ENCODE data around the gene TTLL5.
A peak's percentile ranks its signal among the peaks of the same experiment; 100 is the strongest.

Gene TTLL5

DNA sequence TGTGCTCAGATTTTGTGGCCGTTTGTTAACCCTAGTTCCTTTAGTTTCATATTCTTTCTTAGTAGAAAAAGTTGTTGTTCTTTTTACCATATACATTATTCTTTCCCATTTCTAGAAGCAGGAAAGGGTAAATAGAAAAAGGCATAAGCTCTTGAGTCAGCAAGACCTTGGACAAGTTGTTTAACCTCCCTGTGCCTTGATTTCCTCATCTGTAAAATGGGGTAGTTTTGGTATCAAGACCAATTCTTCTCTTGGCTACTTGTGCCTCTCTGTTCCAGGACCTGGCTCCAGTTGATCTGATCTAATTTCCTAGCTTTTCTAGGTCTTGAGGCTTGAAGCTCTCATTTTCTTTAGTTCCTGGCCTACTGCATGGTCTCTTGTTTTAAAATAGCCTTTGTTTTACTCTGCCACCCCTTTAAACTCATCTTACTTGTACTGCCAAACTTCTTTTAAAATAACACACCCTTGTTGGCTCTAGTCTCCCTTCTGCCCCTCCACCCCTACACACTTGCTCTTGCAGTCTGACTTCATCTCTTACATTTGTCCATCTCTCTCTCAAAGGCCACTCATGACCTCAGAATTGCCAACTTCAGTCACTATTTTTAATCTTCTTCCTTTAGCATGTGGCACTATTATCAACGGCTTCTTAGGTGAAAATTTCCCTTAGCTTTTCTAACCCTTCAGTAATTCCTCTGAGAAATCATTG lies 143.7 kb downstream of the TTLL5 start:
- DNase-seq (ENCODE audit: low read depth) = no peak

DNA sequence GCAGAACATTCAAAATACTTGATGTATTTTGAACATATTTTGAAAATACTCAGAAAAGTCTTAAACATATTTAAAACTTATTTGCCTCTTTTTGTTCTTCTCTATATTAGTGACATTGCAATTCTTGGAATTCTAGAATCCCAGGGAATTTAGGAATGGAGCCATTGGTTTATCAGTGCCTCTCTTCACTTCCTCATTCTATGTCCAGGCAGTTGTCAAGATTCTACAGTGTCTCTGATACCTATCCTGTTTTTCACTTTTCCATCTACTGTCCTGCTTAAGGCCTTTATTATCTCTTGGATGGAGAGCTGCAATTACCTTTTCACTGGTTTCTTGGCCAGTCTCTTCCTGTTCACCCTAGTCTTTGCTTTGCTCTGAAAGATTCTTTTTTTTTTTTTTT lies 144.6 kb downstream of the TTLL5 start:
- no peak for DNase-seq (ENCODE audit: low read depth)

DNA sequence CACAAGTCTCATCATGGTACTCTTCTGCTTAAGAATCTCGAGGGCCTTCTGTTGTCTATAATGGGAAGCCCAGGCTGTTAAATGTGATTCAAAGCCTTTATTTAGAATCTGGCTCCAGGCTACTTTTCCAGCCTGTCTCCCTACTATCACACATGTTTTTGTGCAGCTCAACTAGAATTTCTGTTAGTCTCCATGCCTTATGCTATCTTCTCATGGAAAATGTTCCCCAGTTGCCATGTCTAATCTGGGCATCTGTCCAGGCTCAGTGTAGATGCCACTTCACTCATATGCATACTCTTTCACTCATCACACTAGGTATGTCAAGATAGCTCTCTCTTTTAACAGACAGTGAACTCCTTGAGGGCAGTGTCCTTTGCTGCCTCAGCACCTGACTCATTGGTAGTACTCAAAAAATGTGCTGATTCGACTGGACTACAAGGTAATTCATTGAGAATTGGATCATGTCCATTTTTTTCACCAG lies 145.3 kb downstream of the TTLL5 start:
- DNase-seq (ENCODE audit: low read depth) = no peak

DNA sequence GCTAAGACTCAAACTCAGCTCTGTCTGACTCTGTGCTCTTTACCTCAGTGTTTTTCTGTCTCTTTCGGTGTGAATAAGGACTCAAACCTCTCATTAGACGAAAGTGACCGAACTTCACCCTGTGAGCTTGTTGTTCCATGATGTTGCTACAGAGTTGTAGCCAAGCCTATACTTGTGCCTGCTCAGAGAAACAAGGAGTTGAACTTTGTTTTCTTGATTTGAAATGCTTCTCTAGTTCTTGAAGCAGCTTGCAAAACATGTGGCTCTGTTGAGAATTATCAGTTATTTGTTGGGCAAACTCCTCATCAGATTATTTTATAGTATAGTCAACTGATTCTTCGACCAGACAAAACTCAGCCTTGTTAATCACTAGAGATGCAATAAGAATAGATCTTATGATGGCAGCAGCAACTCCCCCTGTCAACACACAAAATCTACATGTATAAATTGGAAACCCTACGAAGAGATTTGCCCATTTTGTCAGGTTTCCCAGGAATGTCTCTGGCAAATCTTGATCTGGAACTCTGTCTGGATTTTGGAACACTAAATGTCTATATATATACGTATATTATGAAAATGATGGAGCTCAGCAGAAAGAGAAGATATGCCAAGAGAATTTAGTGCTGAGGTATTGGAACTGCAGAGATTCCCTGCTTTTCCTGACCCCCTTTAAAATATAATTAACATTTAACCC lies 146.8 kb downstream of the TTLL5 start:
- no peak for DNase-seq (ENCODE audit: low read depth)

GRCh38 chr14:75811136-75811829 lies 150.2 kb downstream of the TTLL5 start:
- no peak for DNase-seq (ENCODE audit: low read depth)

DNA sequence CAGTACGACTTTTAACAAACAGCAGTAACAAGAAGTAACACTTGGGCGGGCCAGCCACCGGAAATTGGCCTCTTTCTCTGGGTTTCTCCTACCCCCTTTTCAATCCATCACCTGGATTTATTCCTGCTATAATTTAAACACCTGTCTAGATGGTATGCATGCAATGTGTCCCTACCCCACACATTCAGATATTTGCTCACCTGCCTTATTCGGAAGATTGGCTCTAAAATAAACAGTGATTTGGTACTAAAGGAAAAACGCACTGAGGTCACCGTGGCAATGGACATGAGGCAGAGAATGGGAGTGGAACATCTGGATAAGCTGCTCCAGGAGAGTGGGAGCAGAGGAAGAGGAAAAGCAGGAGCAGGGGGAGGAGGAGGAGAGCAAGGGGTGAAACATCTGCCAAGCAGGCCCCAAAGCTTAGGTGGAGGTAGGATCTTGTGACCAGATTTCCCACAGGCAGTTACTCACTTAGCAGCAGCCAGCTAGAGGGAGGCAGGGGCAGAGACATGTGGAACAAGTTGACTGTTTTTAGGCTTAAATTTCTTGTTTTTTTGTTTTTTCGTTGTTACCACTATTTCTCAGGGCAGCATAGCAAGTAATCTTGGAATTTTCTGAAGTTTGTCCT lies 150.9 kb downstream of the TTLL5 start:
- DNase-seq (ENCODE audit: low read depth) = no peak

GRCh38 chr14:75812622-75813021 lies 151.6 kb downstream of the TTLL5 start:
- DNase-seq (ENCODE audit: low read depth) = no peak

DNA sequence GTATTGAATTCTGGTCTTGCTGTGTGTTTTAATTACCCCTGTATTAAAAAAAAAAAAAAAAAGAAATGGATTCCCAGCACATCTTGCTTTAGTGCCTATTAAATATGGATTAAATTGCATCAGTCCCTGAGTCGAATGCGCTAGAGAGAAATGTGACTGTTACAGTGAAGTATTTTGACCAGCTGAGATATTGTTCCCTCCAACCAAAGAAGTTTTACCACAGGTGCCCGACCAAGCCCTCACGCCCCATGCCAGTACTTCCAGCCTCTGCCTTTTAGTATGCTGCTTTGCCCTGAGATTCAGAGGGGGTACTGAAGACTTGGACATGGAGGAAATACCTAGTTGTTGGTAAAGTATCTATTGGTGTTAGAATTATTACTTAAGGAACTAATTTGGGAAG lies 159.7 kb downstream of the TTLL5 start:
- no peak for DNase-seq (ENCODE audit: low read depth)

DNA sequence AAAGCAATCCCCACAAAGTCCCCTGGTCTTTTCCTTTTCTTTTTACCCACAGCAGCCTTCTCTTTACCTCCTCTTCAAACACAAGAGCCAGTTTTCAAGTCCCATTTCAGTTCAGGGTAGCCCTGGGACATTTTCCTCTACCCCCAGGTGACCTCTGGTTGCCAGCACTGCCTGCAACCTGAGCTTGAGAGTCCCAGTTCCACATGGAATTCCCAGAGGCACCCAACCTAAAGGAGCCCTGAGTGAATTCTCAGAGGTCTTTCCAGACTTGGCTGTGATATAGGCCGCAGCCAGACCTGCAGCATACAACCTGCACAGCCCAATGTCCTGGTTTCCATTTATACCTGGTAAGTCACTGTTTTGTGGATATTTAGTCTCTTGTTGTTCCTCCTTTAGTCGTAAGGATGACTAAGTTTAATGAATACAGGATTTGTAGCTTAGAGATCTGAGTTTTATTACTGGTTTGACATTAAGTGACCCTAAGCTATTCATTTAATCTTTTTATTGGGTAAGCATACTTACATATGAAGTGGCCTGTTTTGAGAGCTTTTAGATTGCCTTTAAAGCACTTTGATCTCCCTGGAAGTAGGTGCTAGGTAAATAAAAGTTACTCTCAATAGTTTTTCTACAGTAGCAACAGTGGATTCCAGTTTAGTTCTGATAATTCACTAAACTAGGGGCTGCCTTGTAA lies 160.9 kb downstream of the TTLL5 start:
- DNase-seq (ENCODE audit: low read depth) = no peak

- no peak for DNase-seq (ENCODE audit: low read depth)
Observed at GRCh38 chr14:75822522-75823141, 161.6 kb downstream of the TTLL5 start.

DNA sequence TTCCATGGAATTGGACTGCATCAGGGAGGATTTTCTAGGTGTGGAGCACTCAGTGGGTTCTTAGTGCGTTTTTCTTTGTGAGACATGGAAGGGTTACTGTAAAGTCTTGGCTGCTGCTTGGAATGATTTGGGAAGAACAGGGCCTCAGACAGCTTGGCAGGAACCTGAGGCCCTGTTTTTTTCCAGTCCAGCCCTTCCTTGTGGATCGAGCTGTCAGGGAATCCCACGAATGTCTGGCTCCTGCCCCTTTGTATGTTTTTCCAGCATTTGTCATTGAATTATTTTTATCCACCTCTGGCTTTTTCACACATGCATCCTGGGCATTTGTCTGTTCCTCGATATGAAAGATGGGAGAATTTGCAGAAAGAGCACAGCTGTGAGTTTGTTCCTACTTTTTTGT lies 162.3 kb downstream of the TTLL5 start:
- no peak for DNase-seq (ENCODE audit: low read depth)

- no peak for DNase-seq (ENCODE audit: low read depth)
Observed at GRCh38 chr14:75824318-75824717, 163.3 kb downstream of the TTLL5 start.

- DNase-seq (ENCODE audit: low read depth) = no peak
Observed at GRCh38 chr14:75825147-75825592, 164.1 kb downstream of the TTLL5 start.

DNA sequence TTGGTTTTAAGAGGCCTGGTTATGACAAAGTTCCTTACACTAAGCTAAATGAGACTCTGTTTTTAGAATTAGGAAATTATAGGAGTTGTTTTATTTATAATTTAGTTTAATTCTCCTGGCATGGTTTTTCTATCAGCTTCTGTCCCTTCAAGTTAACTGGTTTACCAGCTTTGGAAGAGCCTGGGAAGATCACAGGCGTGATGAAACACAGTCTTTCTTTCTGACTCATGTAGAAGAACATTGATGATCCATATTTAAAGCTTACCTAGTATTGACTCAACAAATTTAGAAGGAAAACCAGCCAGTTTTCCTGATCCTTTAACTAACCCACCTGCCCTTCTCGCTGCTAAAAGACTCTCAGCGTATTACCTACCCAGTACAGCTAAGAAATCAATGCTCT lies 165.6 kb downstream of the TTLL5 start:
- DNase-seq (ENCODE audit: low read depth) = no peak

DNA sequence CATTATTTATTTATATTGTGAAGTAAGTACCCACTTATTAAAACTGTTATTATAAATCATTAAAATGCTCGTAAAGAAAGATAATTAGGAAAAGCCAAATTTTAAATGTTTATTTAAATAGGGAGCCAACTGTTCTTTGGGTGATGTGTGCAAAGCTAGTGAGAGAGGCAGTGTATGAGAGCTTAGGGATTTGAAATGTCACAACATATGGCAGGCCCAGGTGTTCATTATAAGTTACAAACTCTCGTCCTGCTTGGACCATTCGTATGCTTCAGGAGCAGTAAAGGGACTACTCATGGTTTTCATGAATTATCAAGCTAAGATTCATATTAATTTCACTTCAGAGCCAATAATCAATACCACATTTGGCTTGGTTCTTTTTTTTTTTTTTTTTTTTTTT lies 166.3 kb downstream of the TTLL5 start:
- DNase-seq (ENCODE audit: low read depth) = no peak

DNA sequence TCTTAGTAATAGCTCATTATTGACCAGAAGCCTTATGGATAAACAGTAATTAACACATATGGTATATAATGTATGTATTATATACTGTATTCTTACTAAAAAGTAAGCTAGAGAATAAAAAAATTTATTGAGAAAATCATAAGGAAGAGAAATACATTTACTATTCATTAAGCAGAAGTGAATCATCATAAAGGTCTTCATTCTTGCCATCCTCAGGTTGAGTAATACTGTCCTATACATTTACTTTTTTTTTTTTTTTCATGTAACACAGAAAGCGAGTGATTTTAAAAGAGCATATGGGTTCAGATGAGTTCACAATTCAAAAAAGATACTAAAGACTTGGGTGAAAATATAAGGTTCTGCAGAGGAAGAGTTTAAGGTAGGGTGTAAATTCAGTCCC lies 168.3 kb downstream of the TTLL5 start:
- DNase-seq (ENCODE audit: low read depth) = no peak

- peak; percentile 10 for DNase-seq (ENCODE audit: low read depth)
Observed at GRCh38 chr14:75831455-75831854, 170.4 kb downstream of the TTLL5 start.

DNA sequence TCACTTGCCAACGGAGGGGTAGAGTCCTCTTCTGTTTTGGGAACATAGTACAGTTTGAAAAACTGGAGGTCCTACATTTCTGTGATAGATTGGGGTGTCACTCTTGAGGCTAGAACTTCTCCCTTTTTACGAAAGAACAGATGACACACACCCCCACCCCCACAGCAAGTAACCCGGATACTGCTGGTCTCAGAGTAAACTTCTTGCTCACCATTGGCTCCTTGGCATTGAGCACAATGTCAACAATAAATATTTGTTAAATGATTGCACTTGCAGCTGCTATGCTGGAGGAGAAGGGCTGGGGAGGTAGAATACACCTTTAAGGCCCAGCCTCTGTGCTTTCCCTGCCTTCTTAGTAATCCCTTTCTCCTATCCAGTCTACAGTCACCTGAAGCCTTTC lies 170.9 kb downstream of the TTLL5 start:
- no peak for DNase-seq (ENCODE audit: low read depth)

GRCh38 chr14:75832621-75833297 lies 171.7 kb downstream of the TTLL5 start:
- no peak for DNase-seq (ENCODE audit: low read depth)

GRCh38 chr14:75833326-75834020 lies 172.4 kb downstream of the TTLL5 start:
- DNase-seq (ENCODE audit: low read depth) = no peak

Data from T follicular helper cell (primary cell).